Endothelial cell of umbilical vein (primary cell): ENCODE results near the gene MVP. TPM values are rescaled to one million over a fixed set of nuclear protein-coding genes. Genes with fewer than 3 reads are reported as not detected.

Source experiments
- BruUV-seq: library from RNA; stranded (reverse); fragments of 400-500 nt; replicated peaks from 2 replicates; lab custom pipeline; 2021; lab: Mats Ljungman, UMichigan
- CTCF ChIA-PET: fragments of 300-600, 350-600 bp; sonication (Branson Sonifier 250); formaldehyde crosslinking; loops from one replicate; lab custom pipeline; 2021; ENCODE audit warnings: antibody characterized with exemption, inconsistent platforms; lab: Charles Lee
- POLR2A ChIA-PET: fragments of 300-600, 350-600 bp; sonication (Branson Sonifier 250); formaldehyde crosslinking; loops from one replicate; lab custom pipeline; 2021; ENCODE audit warnings: antibody characterized with exemption, inconsistent platforms; lab: Charles Lee
- DNase-seq: peaks from one replicate; pipeline ENCODE4 v3.0.0-alpha.2; 2011; ENCODE audit warnings: low read depth, low spot score
- FAIRE-seq: peaks from 2 replicates; lab custom pipeline; 2011; peaks lifted over from hg19 to GRCh38; lab: Jason Lieb, UNC
- H2AFZ ChIP-seq: 2 replicates; pipeline ENCODE4 v1.6.0; 2012; ENCODE audit warnings: low read depth, low read length, control low read depth, inconsistent platforms
- H3K27ac ChIP-seq: 2 replicates; pipeline ENCODE4 v1.5.1; 2011; ENCODE audit warnings: low read depth, mild to moderate bottlenecking, control low read depth, low read length, moderate library complexity; ENCODE audit not compliant: insufficient read depth
- H3K27me3 ChIP-seq, 2 experiments: 2 replicates each; pipeline versions ENCODE4 v1.6.0 to v1.6.1; 2011; ENCODE audit warnings: low read length in 2 of 2, mixed read lengths in 1 of 2; ENCODE audit not compliant: control insufficient read depth in 2 of 2, insufficient read depth in 2 of 2
- H3K36me3 ChIP-seq, 2 experiments: 2 replicates in 1 of 2; 3 replicates in 1 of 2; pipeline ENCODE4 v1.5.1; 2011; ENCODE audit warnings: low read length in 2 of 2, mild to moderate bottlenecking in 1 of 2, moderate library complexity in 1 of 2; ENCODE audit not compliant: control insufficient read depth in 2 of 2, insufficient read depth in 2 of 2; ENCODE audit errors: extremely low read depth in 1 of 2
- H3K4me1 ChIP-seq: 3 replicates; pipeline ENCODE4 v1.5.1; 2011; ENCODE audit warnings: mild to moderate bottlenecking, low read length; ENCODE audit not compliant: control insufficient read depth, insufficient read depth; ENCODE audit errors: extremely low read depth
- H3K4me2 ChIP-seq: 2 replicates; pipeline ENCODE4 v1.6.1; 2011; ENCODE audit warnings: low read length, control low read depth, mixed read lengths; ENCODE audit not compliant: insufficient read depth
- H3K4me3 ChIP-seq, 3 experiments: fragments of 200-600 bp in 1 of 3; sonication (generic), shearing (Covaris generic) in 1 of 3; replicated peaks in 1 of 3; 2 replicates each; pipeline ENCODE4 v1.5.1; 2011 to 2016; ENCODE audit warnings: control low read depth in 3 of 3, low read length in 3 of 3, mild to moderate bottlenecking in 2 of 3, inconsistent platforms in 1 of 3, low read depth in 1 of 3, moderate library complexity in 1 of 3; ENCODE audit not compliant: insufficient read depth in 1 of 3
- H3K79me2 ChIP-seq: 2 replicates; pipeline ENCODE4 v1.6.0; 2012; ENCODE audit warnings: low read length, inconsistent platforms; ENCODE audit not compliant: control insufficient read depth, insufficient read depth
- H3K9ac ChIP-seq: replicated peaks from 2 replicates; pipeline ENCODE3; 2011; ENCODE audit warnings: low read length, control low read depth; ENCODE audit not compliant: insufficient read depth; ENCODE audit errors: extremely low read depth
- H3K9me1 ChIP-seq: replicated peaks from 3 replicates; pipeline ENCODE4 v1.6.0; 2011; ENCODE audit warnings: mild to moderate bottlenecking, low read length; ENCODE audit not compliant: control insufficient read depth, insufficient read depth; ENCODE audit errors: extremely low read depth
- H3K9me3 ChIP-seq: replicated peaks from 2 replicates; pipeline ENCODE4 v1.5.1; 2012; ENCODE audit warnings: low read length, inconsistent platforms; ENCODE audit not compliant: control insufficient read depth, insufficient read depth
- H4K20me1 ChIP-seq: replicated peaks from 2 replicates; pipeline ENCODE3; 2011; ENCODE audit warnings: mild to moderate bottlenecking, low read length; ENCODE audit not compliant: control insufficient read depth, insufficient read depth; ENCODE audit errors: extremely low read depth
- EZH2 ChIP-seq: IDR thresholded peaks from 2 replicates; pipeline ENCODE4 v1.6.1; 2012; ENCODE audit warnings: borderline replicate concordance, low read depth, mild to moderate bottlenecking, moderate library complexity, low read length, inconsistent platforms; ENCODE audit not compliant: severe bottlenecking
- FOS ChIP-seq: IDR thresholded peaks from 2 replicates; pipeline ENCODE4 v1.6.1; 2011; ENCODE audit warnings: mild to moderate bottlenecking, low read length, moderate library complexity, borderline replicate concordance; ENCODE audit not compliant: insufficient read depth
- GATA2 ChIP-seq: IDR thresholded peaks from 2 replicates; pipeline ENCODE4 v1.7.0; 2011; ENCODE audit warnings: low read depth, mild to moderate bottlenecking, moderate library complexity, mixed read lengths, low read length; ENCODE audit not compliant: insufficient read length, insufficient read depth
- JUN ChIP-seq: IDR thresholded peaks from 2 replicates; pipeline ENCODE4 v1.6.1; 2011; ENCODE audit warnings: borderline replicate concordance, low read depth; ENCODE audit not compliant: insufficient read length, insufficient read depth
- MYC ChIP-seq: IDR thresholded peaks from one replicate; pipeline ENCODE4 v1.6.1; 2011; ENCODE audit warnings: mild to moderate bottlenecking, low read depth, low read length
- POLR2A ChIP-seq: IDR thresholded peaks from 2 replicates; pipeline ENCODE4 v1.6.1; 2012; ENCODE audit warnings: low read depth, mild to moderate bottlenecking, control low read depth, low read length
- POLR2AphosphoS5 ChIP-seq: IDR thresholded peaks from 2 replicates; pipeline ENCODE4 v1.6.1; 2012; ENCODE audit warnings: low read depth, mild to moderate bottlenecking, control low read depth, low read length, moderate library complexity; ENCODE audit not compliant: insufficient read depth
- dilution Hi-C: fragments of 300-500 bp; cut with MboI; formaldehyde crosslinking; loops from one replicate; pipeline ENCODE4 v1.15.0; 2019; ENCODE audit warnings: low sequenced_read_pairs; ENCODE audit not compliant: extremely low pct_ligation_motif_present
- intact Hi-C: fragments of 100-400 bp; cut with micrococcal nuclease; formaldehyde crosslinking; loops from one replicate; pipeline ENCODE4 v1.10.0; 2022
- polyA plus RNA-seq, 4 experiments: library from polyadenylated mRNA; depleted of rRNA in 3 of 4; stranded (reverse) in 3 of 4; unstranded in 1 of 4; fragments of >200 nt; gene quantifications; 2 replicates each; pipeline versions ENCODE4 v1.2.1 to v1.2.3, GENCODE V29; 2011 to 2012; ENCODE audit warnings: missing spikeins in 1 of 4
- total RNA-seq: library from RNA; stranded (reverse); gene quantifications from 2 replicates; pipeline ENCODE4 v1.2.3, GENCODE V29; 2021
- TF ChIP-seq, protein P1 (sequence below): IDR thresholded peaks from 2 replicates; pipeline ENCODE4 v1.6.1; 2011; ENCODE audit not compliant: insufficient read depth, insufficient read length
- TF ChIP-seq, protein P2 (sequence below), 2 donors: IDR thresholded peaks; 1 replicate in 1 of 2; 2 replicates in 1 of 2; pipeline ENCODE4 v1.5.1; 2011; ENCODE audit warnings: low read length in 2 of 2, mild to moderate bottlenecking in 2 of 2, moderate library complexity in 2 of 2, control low read depth in 1 of 2, inconsistent platforms in 1 of 2, low read depth in 1 of 2; ENCODE audit not compliant: insufficient read depth in 1 of 2; ENCODE audit errors: extremely low read depth in 1 of 2

The MVP gene
- total and polyA plus RNA-seq, 2 donors (not counting 3 experiments of a cell fraction or from before 2014, with no cell fraction given), result 49.8 to 118 TPM

DNA sequence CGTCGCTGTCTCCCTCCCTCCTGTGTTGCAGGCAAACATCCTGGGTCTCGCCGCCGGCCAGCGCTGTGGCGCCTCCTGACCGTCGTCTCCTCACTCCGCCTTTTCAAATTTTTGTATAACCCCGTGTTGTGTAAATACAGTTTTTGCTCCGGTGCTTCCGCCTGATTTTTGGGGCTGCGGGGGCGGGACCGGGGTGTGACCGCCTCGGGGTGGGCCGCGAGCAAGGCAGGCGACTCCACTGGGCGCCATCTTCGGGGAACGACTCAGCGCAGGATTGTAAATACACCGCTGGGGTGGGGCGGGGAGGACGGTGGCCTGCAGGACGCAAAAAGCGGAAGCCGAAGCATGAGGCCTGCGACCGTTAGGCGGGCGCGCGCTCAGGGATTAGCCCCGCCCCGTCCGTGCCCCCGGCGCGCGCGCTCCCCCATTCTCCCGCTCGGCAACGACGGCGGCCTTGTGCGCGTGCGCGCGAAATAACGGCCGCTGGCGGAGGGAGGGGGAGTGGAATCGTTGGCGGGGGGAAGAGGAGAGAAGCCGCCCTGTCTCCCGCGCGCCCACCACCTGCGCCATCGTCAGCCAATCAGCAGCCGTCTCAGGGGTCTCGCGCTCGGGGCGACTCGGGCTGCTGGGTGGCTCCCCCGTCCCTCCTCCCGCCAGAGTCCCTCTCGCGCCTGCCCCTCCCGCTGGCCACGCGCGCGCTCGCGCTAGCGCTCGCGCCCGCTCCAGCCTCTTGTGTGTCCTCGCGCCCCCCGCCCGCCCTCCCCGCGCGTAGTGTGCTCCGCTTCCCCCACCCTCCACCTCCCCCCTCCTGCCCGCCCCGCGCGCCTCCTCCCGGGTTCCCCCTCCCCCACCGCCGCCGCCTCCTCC lies 14.8 kb upstream of the MVP start:
- Histone ChIP-seq H3K9ac (peak overlapping the region; percentile 80), H4K20me1 (no peaks in the 10 kb centered on the region), H3K4me1 (peaks cover 30% of the 10 kb centered on the region), H3K4me3 (peak overlapping the region; percentile 52 to 61 (median 58)), H3K9me3 (no peaks in the 10 kb centered on the region), H2AFZ (peak overlapping the region; percentile 42), H3K79me2 (peaks cover 29% of the 10 kb centered on the region), H3K9me1 (no peaks in the 10 kb centered on the region), H3K4me2 (peak overlapping the region; percentile 53), H3K36me3 (peaks cover 12 to 14% of the 10 kb centered on the region in 2 experiments), H3K27ac (peak overlapping the region; percentile 68), H3K27me3 (no peaks in the 10 kb centered on the region)
- DNase-seq (peak; percentile 97), FAIRE-seq (peak; percentile 94)
- dilution Hi-C loops, result loop anchor here (10.0 kb wide), 1 partner anchor 189 kb away; the partner anchor contains the start of genes HIRIP3 and INO80E
- ChIA-PET CTCF (interaction anchor here (0.7 to 3.7 kb wide), 7 partner anchors 10 to 105 kb away, joined by 3 to 163 read pairs (median 6); partner anchors contain the start of genes KIF22 and PAGR1), POLR2A (interaction anchor here (0.6 kb wide), 2 partner anchors 43 to 99 kb away, joined by 3 to 4 read pairs; no protein-coding TSS in a partner anchor)
- intact Hi-C loops, result loop anchor here (1.0 to 5.0 kb wide), 3 partner anchors 15 to 167 kb away; partner anchors contain the start of genes KIF22 and TAOK2
- TF ChIP-seq POLR2A (peak; percentile 72), MYC (peak; percentile 93), JUN (no peak), EZH2 (no peak), GATA2 (no peak), FOS (no peak), POLR2AphosphoS5 (peak; percentile 97)
- TF ChIP-seq, protein P1, sequence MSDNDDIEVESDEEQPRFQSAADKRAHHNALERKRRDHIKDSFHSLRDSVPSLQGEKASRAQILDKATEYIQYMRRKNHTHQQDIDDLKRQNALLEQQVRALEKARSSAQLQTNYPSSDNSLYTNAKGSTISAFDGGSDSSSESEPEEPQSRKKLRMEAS, result no peak
- TF ChIP-seq, protein P2, sequence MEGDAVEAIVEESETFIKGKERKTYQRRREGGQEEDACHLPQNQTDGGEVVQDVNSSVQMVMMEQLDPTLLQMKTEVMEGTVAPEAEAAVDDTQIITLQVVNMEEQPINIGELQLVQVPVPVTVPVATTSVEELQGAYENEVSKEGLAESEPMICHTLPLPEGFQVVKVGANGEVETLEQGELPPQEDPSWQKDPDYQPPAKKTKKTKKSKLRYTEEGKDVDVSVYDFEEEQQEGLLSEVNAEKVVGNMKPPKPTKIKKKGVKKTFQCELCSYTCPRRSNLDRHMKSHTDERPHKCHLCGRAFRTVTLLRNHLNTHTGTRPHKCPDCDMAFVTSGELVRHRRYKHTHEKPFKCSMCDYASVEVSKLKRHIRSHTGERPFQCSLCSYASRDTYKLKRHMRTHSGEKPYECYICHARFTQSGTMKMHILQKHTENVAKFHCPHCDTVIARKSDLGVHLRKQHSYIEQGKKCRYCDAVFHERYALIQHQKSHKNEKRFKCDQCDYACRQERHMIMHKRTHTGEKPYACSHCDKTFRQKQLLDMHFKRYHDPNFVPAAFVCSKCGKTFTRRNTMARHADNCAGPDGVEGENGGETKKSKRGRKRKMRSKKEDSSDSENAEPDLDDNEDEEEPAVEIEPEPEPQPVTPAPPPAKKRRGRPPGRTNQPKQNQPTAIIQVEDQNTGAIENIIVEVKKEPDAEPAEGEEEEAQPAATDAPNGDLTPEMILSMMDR (IDR thresholded peaks at IDR 0.05; ENCODE audit: extremely low read depth in 1 of 2, insufficient read depth in 1 of 2, low read depth in 1 of 2, low read length in 2 of 2), result no peak
- no TSS peak for BruUV-seq
